Testis (tissue), 2 donors: Measurements from ENCODE around the gene SLC25A20.

ENCODE experiments used
- POLR2A ChIP-seq: fragments of 450-650 bp; IDR thresholded peaks from one replicate; pipeline ENCODE4 v1.6.1; 2017; ENCODE audit warnings: antibody characterized with exemption, mild to moderate bottlenecking, moderate library complexity
- TF ChIP-seq, protein P1 (sequence below), 3 experiments: fragments of 450-650 bp in 2 of 3; fragments of 200-600 bp in 1 of 3; sonication (generic) in 1 of 3; IDR thresholded peaks; one replicate each; pipeline ENCODE4 v1.5.1; 2016 to 2019; ENCODE audit warnings: antibody characterized with exemption in 3 of 3, mild to moderate bottlenecking in 2 of 3, moderate library complexity in 1 of 3

DNA sequence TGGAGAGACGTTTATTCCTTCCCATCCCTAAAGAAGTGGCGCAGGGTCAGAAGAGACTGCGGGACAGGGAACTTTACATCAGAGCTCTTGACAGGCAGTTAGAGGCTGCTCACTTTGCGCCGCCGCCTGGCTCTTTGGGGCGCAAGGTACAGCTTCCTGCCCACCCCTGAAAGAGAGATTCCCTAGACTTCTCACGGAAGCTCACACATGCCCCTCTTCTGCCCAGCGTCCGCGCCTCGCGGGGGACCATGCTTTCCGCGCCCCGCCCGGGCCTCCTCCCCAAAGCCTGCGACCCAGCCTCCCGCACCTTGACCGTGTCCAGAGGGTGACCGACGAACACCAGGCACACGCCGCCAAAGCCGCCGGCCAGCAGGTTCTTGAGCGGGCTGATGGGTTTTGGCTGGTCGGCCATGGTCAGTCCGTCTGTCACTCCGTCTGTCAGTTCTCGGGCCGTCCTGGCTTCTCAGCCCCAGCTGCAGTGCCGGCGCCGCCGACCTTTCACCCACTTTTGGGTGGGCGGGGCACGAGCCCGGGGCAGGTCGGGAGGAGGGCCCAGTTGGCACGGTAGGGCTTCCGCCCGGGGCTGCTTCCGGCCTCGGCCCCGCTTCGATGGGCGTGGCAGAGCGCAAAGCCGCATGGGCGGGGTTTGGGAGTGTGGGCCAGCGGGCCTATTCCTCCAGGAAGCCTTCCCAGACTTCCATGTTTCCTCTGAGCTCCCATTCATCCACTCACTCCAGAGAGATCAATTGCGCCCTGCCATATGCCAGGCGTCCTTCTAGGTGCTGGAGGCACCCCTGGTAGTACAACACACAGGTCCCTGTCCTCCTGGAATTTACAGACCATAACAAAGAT, at the start of gene SLC25A20:
- TF ChIP-seq, protein P1, sequence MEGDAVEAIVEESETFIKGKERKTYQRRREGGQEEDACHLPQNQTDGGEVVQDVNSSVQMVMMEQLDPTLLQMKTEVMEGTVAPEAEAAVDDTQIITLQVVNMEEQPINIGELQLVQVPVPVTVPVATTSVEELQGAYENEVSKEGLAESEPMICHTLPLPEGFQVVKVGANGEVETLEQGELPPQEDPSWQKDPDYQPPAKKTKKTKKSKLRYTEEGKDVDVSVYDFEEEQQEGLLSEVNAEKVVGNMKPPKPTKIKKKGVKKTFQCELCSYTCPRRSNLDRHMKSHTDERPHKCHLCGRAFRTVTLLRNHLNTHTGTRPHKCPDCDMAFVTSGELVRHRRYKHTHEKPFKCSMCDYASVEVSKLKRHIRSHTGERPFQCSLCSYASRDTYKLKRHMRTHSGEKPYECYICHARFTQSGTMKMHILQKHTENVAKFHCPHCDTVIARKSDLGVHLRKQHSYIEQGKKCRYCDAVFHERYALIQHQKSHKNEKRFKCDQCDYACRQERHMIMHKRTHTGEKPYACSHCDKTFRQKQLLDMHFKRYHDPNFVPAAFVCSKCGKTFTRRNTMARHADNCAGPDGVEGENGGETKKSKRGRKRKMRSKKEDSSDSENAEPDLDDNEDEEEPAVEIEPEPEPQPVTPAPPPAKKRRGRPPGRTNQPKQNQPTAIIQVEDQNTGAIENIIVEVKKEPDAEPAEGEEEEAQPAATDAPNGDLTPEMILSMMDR (IDR thresholded peaks at IDR 0.05), result no peak
- peak; percentile 15 for TF ChIP-seq POLR2A
